ENCODE data around the gene VPS35L.

The VPS35L gene

GRCh38 chr16:19595043-19595767 lies 39.7 kb downstream of the VPS35L start:
- DNase-seq (ENCODE audit: low read depth in 2 of 2): no peak

GRCh38 chr16:19598805-19599510 lies 43.5 kb downstream of the VPS35L start:
- DNase-seq (ENCODE audit: low read depth in 2 of 2): no peak

- DNase-seq (ENCODE audit: low read depth in 2 of 2): no peak
Measured at GRCh38 chr16:19599968-19600716, 44.6 kb downstream of the VPS35L start.

- no peak for DNase-seq (ENCODE audit: low read depth in 2 of 2)
Measured at GRCh38 chr16:19601083-19601976, 45.8 kb downstream of the VPS35L start.

GRCh38 chr16:19604911-19605310 lies 49.4 kb downstream of the VPS35L start:
- no peak for DNase-seq (ENCODE audit: low read depth in 2 of 2)

- DNase-seq (ENCODE audit: low read depth in 2 of 2): no peak
Measured at GRCh38 chr16:19605701-19606100, 50.2 kb downstream of the VPS35L start.

GRCh38 chr16:19607616-19608280 lies 52.2 kb downstream of the VPS35L start:
- no peak for DNase-seq (ENCODE audit: low read depth in 2 of 2)

- DNase-seq (ENCODE audit: low read depth in 2 of 2): no peak
Measured at GRCh38 chr16:19609359-19609758, 53.9 kb downstream of the VPS35L start.

- no peak for DNase-seq (ENCODE audit: low read depth in 2 of 2)
Measured at GRCh38 chr16:19610200-19610599, 54.7 kb downstream of the VPS35L start.

- DNase-seq (ENCODE audit: low read depth in 2 of 2): no peak
Measured at GRCh38 chr16:19613834-19614233, 58.3 kb downstream of the VPS35L start.

GRCh38 chr16:19616241-19616640 lies 60.7 kb downstream of the VPS35L start:
- no peak for DNase-seq (ENCODE audit: low read depth in 2 of 2)

GRCh38 chr16:19618876-19619275 lies 63.4 kb downstream of the VPS35L start:
- DNase-seq (ENCODE audit: low read depth in 2 of 2): no peak

- DNase-seq (ENCODE audit: low read depth in 2 of 2): no peak
Measured at GRCh38 chr16:19621445-19621844, 65.9 kb downstream of the VPS35L start.

GRCh38 chr16:19625039-19625438 lies 69.5 kb downstream of the VPS35L start:
- DNase-seq (ENCODE audit: low read depth in 2 of 2): no peak

- no peak for DNase-seq (ENCODE audit: low read depth in 2 of 2)
Measured at GRCh38 chr16:19636436-19637267, 81.1 kb downstream of the VPS35L start.

- no peak for DNase-seq (ENCODE audit: low read depth in 2 of 2)
Measured at GRCh38 chr16:19639986-19640421, 84.5 kb downstream of the VPS35L start.

GRCh38 chr16:19642501-19642900 lies 87.0 kb downstream of the VPS35L start:
- DNase-seq (ENCODE audit: low read depth in 2 of 2): no peak

GRCh38 chr16:19644877-19645276 lies 89.4 kb downstream of the VPS35L start:
- no peak for DNase-seq (ENCODE audit: low read depth in 2 of 2)

GRCh38 chr16:19645557-19645981 lies 90.1 kb downstream of the VPS35L start:
- no peak for DNase-seq (ENCODE audit: low read depth in 2 of 2)

- no peak for DNase-seq (ENCODE audit: low read depth in 2 of 2)
Measured at GRCh38 chr16:19649980-19650379, 94.5 kb downstream of the VPS35L start.
